HG03159 (cell line): Measurements from ENCODE around the gene NSMF.
"Not testable (repeated sequence)": the region's sequence is repeated elsewhere in the genome, so short reads cannot be mapped to it uniquely, and the experiment has no call there.

Experiments used
- ATAC-seq: cut with Tn5 transposase; IDR thresholded peaks from one replicate; pipeline ENCODE4 v1.9.1; 2021; ENCODE audit warnings: mild to moderate bottlenecking, moderate library complexity; ENCODE audit not compliant: unreplicated experiment

NSMF gene

DNA sequence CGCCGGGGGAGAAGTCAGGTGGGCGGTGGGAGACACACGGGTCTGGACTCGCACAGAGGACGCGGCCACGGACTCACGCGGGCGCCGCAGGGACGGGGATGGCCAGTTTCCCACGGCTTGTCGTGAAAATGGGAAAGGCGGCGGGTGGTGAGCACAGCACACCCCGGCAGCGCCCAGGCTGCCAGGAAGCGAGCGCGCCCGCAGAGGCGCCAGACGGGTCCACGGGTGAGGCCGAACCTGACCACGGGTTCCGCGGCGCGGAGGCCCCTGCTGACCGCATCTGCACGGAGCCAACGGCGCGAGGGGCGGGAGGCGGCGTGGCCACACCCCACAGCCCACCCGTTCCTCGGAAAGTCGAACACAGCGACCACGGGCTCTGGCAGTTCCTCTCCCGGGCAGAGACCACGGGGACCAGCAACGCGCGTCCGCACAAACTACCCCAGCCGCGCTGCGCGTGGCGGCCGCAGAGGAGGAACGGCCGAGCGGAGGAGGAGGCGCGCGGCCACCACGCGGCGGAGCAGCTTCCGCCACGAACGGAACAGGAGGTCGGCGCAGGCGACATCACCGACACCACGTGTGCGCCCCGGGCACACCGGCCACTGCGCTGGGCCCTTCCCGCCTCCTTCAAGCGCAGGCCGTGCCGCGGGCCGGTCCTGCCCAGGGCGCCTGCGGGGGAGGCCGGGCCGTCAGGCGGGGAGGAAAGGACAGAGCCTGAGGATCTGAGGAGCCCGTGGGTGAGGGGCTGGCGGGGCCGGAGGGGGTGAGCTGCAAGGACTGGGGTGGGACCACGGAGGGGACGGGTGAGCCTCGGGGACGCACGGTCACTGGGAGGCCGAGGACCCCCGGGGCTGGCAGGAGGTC lies 41.7 kb downstream of the NSMF start:
- no peak for ATAC-seq

DNA sequence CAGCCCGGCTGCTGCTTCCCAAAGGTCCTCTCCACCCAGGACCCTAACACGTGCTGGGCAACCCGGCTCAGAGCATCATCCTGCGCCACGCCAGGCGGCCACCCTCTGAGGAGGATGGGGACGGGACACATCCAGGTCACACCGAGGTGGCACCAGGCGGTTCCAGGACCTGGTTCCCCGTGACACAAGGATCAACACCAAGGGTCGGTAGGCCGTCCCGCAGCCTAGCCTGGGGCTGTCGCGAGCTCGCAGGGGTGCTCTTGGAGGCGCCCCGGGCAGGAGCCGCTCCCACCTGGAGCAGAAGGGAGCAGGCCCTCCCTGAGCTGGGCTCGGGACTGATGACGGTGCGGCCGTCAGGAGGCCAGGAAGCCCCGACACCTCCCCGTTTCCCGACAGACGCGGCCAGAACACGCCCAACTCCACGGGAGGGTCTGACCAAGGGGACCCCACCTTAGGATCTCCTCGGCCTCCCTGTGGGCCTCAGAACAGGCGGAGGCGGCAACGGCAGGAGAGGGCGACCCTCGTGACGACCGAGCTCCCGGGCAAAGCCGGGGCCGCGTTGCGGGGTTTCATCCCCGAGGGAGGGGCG lies 42.5 kb downstream of the NSMF start:
- ATAC-seq, result no peak

DNA sequence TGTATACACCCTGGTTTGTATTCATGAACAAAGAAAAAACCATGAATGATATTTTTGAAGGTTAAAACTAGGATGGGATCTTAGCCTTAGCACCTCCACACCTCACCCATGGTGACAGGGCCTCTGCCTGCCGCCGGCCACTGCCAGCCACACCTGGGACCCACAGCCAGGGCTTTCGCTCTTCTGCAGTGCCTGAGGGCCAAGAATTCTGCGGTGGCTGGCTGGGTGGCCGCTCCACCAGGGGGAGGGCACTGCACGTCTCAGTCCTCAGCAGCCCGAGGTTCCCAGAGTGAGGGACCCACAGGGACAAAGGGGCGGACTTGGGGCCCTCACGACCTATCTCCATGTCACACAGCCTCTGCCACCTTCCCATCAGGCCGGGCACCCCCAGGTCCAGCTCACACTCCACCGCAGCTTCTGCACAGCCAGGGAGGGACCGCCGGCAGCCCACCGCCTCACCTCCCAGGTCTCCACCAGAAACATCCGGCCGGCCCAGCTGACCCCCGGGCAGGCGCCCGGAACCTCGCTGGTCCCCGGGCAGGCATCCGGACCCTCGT lies 43.0 kb downstream of the NSMF start:
- no peak for ATAC-seq

DNA sequence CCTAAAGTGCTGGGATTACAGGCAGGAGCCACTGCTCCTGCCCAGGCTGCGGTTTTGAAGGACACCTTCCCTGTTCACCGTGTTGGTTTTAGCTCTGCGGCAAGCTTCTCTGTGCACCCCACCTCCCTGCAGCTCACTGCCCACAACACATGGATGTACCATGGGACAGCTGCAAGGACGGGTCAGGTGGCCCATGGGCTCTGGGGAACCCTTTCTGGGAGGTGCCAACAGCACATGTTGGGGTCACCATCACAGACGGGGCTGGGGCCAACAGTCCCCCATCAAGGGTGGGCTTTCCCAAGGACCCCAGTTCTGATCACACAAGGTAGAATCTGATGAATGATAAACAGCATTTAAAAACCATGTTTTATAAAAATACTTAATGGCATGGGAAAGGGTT lies 43.7 kb downstream of the NSMF start:
- ATAC-seq, result no peak

DNA sequence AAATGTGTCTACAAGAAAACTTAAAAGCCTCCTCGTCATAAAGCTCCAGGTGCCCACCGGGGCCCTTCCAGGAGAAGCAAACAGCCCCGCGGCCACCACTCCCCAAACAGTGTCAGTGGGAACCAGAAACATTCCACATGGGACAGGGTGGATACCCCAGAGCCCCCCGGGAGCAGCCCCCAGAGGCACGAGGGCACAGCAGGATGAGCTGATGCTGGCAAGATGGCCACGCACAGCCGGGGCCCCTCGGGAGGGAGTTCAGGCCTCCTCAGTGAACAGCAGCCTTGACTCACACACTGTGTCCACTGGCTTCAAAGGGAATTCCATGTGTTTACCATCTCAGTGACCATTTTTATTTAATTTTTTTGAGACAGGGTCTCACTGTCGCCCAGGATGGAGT lies 46.7 kb downstream of the NSMF start:
- no peak for ATAC-seq

DNA sequence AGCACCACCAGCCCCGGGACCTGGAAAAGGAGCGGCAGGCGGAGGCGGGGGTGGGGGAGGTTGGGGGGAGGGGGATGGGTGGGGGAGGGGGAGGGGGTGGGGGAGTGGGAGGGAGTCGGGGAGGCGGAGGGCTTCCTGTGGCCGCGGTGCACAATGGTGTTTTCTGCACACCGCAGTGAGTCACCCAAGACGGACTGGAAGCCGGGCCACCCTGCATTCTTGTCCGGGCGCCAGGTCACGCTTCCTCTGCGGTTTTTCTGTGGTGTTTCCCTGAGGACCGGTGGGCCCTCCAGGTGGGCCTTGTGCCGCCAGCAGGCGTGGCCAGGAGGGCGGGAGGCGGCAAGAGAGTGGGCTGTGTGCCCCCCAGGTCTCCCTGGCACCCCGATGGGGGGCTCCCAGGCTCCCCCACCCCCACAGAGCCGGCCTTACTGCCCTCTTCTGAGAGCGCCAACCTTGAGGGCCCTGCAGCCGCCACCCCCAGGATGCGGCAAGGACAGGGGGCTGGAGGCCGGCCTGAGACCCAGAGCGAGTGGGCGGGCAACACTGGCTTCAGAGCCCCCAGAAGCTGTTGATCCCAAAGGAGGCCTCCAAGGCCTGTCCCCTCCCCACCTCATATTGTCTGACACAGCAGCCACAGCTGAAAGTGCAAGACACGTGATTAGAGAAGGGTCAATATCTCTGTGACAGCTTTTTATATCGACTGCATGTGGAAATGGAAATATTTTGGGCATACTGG lies 47.3 kb downstream of the NSMF start:
- ATAC-seq, result no peak

DNA sequence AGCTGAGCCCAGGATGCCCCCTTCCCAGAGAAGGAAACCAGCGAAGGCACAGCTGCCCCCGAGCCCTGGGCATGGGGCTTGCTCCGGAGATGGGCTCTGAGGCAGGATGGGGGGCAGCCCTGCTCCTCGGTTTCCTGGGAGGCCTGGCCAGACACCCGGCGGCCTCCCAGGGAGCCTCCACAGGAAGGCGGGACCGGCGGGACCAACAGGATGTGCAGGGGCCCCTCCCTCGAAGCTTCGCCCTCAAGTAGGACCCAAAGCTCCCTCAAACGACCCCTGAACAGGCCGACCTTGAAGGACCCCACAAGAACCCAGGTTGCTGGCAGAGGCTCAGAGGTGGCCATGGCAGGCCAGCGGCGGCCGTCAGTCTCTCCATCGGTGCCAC lies 47.9 kb downstream of the NSMF start:
- ATAC-seq, result no peak

DNA sequence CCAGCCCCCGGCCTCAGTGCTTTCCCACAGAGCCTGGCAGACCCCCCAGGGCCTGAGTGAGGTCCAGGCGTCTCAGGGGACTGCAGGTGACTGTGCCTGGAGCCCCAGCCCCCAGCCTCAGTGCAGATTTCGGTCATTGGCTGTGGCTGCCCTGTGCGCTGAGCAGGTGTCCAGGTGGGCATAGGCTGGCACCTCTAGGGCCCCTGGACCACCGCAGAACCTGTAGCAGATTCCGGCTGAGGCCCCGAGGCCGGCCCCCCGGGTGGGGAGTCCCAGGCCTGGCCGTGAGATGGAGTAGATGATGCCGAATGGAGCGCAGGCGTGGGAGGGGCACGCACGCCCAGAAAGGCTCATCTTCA lies 48.3 kb downstream of the NSMF start:
- no peak for ATAC-seq

DNA sequence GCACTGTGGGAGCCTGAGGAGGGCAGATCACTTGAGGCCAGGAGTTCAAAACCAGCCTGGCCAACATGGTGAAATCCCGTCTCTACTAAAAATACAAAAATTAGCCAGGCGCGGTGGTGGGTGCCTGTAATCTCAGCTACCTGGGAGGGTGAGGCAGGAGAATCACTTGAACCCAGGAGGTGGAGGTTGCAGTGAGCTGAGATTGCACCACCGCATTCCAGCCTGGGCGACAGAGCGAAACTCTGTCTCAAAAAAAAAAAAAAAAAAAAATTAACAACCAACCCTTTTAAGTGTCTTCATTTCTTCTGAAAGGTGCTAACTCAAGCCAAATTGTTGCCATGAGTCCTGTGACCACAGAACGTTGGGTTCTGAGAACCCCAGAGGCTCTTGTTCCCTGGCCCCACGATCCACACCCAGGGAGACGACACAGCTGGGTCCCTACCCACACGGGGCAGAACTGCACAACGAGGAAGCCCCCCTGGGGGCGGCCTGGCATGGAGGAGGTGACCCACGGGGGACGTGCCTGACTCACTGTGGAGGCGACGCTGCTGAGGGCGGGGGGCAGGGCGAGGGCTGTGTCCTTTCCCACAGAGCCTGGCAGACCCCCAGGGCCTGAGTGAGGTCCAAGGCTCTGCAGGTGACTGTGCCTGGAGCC lies 48.8 kb downstream of the NSMF start:
- not testable (repeated sequence) for ATAC-seq

DNA sequence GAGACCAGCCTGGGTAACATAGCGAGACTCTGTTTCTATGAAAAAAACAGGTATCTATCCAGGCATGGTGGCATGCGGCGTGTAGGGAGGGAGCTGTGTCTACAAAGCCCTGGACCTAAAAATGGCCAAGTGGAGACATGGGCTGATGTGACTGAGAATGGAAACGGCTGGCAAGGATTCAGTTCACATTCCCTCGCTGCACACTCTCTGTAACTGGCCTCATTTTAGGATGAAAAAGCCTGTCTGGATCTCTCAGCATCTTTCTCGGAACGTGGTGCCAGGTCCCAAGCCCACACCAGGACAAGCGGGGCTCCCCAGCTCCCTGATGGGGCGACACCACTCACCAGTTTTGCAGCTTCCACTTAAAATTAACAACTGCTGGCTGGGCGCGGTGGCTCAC lies 49.6 kb downstream of the NSMF start:
- ATAC-seq, result no peak

DNA sequence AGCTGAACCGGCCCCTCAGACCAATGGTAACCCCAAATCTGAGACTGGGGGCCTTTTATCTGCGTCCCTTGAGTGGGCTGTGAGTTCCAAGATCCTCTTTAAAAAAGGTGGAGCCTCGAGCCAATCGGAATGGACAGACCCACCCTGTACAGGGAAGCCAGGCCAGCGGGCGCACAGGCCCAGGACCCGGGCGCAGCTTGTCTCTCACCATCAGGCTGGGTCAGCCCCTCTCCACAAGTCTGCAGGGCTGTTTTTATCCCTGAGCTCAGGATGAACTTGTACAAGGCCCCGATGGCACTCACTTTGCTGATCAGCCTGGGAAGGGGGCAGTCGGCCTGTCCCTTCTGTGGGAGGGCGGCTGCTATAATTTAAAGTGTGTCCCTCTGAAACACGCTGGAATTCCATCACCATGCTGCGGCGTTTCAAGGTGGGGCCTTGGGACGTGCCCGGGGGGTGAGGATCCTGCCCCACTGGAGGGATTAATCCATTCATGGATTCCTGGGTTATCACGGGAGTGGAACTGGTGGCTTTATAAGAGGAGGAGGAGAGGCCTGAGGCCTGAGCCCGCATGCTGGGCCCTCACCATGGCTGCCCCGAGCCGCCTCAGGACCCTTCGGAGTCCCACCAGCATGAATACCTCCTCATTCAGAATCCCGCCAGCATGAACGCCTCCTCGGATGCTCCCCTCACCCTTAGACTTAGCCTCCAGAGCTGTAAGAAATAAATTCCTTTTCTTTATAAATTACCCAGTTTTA lies 50.3 kb downstream of the NSMF start:
- ATAC-seq, result no peak

DNA sequence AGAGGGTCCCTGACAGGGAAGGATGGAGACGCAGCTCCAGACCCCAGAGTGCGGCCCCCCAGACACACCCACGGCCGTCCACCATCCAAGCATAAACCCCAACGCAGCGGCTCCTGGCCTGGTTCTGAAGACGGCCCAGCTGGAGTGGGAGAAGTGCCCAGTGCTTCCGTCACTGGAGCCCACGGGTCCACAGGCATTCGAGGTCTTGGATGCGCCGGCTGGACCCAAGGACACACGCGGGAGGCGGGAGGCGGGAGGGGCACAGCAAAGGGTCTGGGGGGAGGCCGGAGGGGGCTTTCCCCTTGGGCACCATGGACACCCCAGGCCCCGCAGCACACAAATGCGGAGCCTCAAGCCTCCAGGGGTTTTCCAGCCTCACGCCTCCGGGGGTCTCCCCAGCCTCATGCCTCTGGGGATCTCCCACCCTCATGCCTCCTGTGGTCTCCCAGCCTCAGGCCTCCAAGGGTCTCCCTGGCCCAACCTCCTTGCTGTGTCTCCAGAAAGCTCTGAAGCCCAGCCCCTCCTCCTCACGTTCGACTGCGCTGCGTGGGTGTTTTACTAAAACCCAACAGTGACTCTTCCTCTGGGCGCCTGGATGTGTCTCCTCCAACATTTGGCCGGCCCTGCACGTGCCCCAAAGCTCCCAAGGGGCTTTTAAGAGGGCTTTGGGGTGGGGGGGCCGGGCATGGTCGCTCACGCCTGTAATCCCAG lies 51.4 kb downstream of the NSMF start:
- no peak for ATAC-seq

DNA sequence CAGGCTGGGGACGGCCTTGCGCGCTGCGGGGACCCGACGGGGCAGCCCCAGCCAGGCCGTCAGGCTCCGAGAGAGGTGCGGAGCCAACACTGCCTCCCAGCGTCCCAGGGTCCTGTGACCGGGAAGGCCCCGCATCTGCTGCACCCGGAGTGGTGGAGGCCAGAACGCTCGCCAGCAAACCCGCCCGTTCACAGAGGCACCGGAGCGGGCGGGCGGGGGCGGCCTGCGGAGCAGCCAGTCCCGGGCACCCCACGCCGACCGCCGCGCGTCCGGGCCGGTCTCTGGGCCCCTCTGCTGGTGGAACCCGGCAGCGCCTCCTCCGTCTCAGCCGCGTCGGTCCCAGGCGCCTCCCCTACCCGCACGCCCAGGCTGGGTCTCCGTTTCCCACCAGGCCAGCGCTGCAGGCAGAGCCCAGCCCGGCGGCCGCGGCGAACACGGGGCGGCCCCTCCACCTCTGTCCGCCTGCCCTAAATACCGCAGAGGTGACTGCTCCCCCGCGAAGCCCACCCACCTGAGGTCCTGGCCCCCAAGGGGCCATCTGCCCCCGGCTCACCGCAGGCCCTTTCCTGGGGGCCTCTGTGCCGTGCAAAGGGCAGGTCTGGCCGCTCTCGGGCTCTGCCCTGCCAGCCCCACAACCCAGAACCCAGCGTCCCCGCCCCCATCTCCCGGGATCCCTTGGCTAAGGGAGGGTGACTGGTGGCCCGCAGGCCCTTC lies 52.1 kb downstream of the NSMF start:
- no peak for ATAC-seq

DNA sequence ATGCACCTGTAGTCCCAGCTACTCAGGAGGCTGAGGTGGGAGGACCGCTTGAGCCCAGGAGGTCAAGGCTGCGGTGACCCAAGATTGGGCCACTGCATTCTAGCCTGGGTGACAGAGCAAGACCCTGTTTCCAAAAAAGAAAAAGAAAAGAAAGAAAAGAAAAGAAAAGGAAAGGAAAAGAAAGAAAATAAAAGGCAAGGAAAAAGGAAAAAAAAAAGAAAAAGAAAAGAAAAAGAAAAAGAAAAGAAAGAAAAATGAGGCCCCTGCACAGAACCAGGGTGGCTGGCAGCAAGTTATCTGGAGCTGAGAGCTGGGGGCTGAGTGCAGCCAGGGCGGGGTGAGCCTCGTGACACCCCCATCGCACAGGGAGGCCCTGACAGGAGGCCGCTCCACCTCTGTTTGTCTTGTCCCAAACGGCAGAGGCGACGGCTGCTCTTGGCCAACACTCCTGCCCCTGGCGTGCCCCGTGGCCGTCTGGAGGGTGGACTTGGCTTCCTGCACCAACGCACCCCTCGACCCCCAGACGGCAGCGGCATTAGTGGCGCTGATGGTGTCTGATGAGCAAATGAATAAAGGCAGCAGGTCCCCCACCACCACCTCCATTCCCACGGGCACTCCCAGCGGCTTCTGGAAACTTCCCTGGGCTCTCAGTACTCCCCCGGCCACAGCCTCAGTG lies 52.9 kb downstream of the NSMF start:
- ATAC-seq, result no peak

DNA sequence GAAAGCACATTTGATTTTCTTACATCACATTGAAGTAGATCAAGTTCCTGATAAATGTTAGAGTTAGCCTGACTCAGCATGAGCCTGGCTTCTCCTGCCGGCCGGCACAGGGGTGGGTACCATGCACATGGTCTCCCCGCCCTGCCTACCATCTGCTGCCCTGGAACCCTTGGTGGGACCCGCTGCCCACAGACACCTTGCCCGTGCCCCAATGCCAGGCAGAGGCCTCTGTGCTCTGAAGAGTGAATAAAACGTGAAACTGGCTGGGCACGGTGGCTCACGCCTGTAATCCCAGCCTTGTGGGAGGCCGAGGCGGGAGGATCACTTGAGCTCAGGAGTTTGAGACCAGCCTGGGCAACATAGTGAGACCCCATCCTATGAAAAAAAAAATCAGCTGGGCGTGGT lies 53.5 kb downstream of the NSMF start:
- no peak for ATAC-seq

DNA sequence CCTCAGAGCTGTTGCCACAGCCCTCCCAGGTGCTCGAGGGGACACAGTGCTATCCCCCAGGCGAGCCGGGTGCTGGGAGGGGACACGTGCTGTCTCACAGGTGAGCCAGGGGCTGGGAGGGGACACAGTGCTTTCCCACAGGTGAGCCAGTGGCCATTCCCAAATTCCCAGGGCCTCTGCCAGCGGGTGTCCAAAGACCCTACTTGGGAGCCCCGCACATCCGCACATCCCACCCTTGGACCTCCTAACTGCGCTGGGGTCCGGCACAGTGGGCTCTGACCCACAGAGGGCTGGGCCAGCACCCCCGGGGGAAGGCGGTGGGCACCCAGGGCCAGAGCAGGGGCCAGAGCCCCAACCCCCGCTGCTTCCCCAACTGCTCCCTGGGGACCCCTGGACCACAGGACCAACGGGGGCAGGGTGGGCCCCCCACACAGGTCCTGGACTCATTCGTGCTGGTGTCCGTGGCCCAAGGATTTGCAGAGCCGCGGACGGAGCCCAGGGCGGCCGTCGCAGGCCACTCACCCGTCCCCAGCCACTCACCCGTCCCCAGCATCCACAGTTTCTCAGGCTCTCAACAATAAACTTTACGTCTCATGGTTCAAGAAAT lies 54.1 kb downstream of the NSMF start:
- no peak for ATAC-seq

DNA sequence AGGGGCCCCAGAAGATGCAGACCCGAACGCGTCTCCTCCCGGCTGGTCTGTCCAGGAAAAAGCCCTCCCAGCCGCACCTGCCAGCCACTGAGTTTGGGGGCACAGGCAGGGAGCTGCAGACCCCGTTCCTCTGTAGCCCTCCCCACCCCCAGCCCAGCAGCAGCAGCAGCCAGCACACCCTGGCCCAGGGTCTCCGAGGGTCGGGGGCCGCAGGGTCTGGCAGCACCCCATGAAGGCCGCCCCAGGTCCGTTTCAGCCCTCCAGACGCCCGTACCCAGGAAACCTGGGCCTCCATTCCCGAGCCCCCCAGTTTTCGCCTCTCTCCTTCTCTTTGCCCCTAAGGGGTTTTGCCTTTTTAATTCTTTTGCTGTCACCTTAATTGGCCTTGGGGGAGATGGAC lies 55.9 kb downstream of the NSMF start:
- ATAC-seq, result no peak

DNA sequence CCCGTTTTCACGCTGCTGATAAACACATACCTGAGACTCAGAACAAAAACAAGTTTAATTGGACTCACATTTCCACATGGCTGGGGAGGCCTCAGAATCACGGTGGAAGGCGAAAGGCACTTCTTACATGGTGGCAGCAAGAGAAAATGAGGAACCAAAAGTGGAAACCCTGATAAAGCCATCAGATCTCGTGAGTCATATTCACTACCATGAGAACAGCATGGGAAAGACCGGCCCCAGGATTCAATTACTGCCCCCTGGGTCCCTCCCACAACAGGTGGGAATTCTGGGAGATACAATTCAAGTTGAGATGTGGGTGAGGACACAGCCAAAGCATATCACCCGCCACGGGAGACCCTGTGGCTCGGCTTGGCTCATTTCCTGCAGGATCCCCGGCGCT lies 56.4 kb downstream of the NSMF start:
- ATAC-seq, result no peak
